HCT116 (cell line): ENCODE measurements around the gene CTSZ. TPM values are rescaled to one million over a fixed set of nuclear protein-coding genes. Genes with fewer than 3 reads are reported as not detected.

Experiments
- ATAC-seq: fragments of 200-7000 bp; cut with Tn5 transposase; 2 replicates; pipeline ENCODE4 v1.9.1; 2020; ENCODE audit warnings: mild to moderate bottlenecking, moderate library complexity
- BruUV-seq: library from RNA; stranded (reverse); fragments of 400-500 nt; replicated peaks from 2 replicates; lab custom pipeline; 2021; lab: Mats Ljungman, UMichigan
- CTCF ChIA-PET: fragments of 300-600 bp; sonication (Branson Sonifier 250); formaldehyde crosslinking; loops from one replicate; lab custom pipeline; 2021; ENCODE audit warnings: antibody characterized with exemption; lab: Charles Lee
- POLR2A ChIA-PET: fragments of 300-600, 350-600 bp; sonication (Branson Sonifier 250); formaldehyde crosslinking; loops from one replicate; lab custom pipeline; 2021; ENCODE audit warnings: antibody characterized with exemption; lab: Charles Lee
- RAD21 ChIA-PET, 2 experiments: fragments of 300-600 bp; sonication (Branson Sonifier 250); formaldehyde crosslinking; loops; one replicate each; lab custom pipeline; 2023; ENCODE audit warnings: low total read pairs in 2 of 2; ENCODE audit not compliant: uncharacterized antibody in 2 of 2, unreplicated experiment in 2 of 2, low non-redundant PET in 1 of 2; lab: Charles Lee
- DNase-seq: peaks from one replicate; pipeline ENCODE4 v3.0.0-alpha.2; 2010; ENCODE audit warnings: low read depth, low spot score
- H2AFZ ChIP-seq: fragments of 200-600 bp; shearing (Covaris generic), sonication (generic); 2 replicates; pipeline ENCODE4 v1.6.1; 2017; ENCODE audit warnings: low read depth, mixed run types, mixed read lengths, antibody characterized with exemption, low read length; ENCODE audit not compliant: poor library complexity, severe bottlenecking
- H3K27ac ChIP-seq: 2 replicates; pipeline ENCODE4 v1.5.1; 2012; ENCODE audit warnings: low read depth, low read length
- H3K27me3 ChIP-seq: fragments of 200-600 bp; sonication (generic); 2 replicates; pipeline ENCODE4 v1.6.1; 2016; ENCODE audit warnings: mixed run types, low read length, mixed read lengths; ENCODE audit not compliant: insufficient read depth
- H3K36me3 ChIP-seq, 2 experiments: fragments of 200-500 bp in 1 of 2; fragments of 200-600 bp in 1 of 2; sonication (Bioruptor generic) in 1 of 2; sonication (generic) in 1 of 2; 2 replicates each; pipeline versions ENCODE4 v1.5.1 to v1.6.1; 2014 to 2016; ENCODE audit warnings: low read length in 2 of 2, inconsistent platforms in 1 of 2, mixed read lengths in 1 of 2, mixed run types in 1 of 2; ENCODE audit not compliant: insufficient read depth in 2 of 2, control insufficient read depth in 1 of 2
- H3K4me1 ChIP-seq, 2 experiments: fragments of 200-600 bp in 1 of 2; sonication (generic) in 1 of 2; 2 replicates each; pipeline versions ENCODE4 v1.5.1 to v1.6.1; 2012 to 2017; ENCODE audit warnings: low read length in 2 of 2, inconsistent platforms in 1 of 2, mild to moderate bottlenecking in 1 of 2, mixed read lengths in 1 of 2, mixed run types in 1 of 2, moderate library complexity in 1 of 2; ENCODE audit not compliant: insufficient read depth in 2 of 2, control insufficient read depth in 1 of 2
- H3K4me2 ChIP-seq: fragments of 200-600 bp; sonication (generic); 2 replicates; pipeline ENCODE4 v1.6.1; 2017; ENCODE audit warnings: mixed run types, low read length, mixed read lengths
- H3K4me3 ChIP-seq, 2 experiments: fragments of 200-600 bp in 1 of 2; sonication (generic) in 1 of 2; replicated peaks in 1 of 2; 2 replicates each; pipeline ENCODE4 v1.5.1; 2011 to 2016; ENCODE audit warnings: low read length in 2 of 2, control low read depth in 1 of 2, low read depth in 1 of 2, mild to moderate bottlenecking in 1 of 2, mixed read lengths in 1 of 2, mixed run types in 1 of 2
- H3K79me2 ChIP-seq: fragments of 200-600 bp; sonication (generic); 2 replicates; pipeline ENCODE4 v1.6.1; 2017; ENCODE audit warnings: mild to moderate bottlenecking, mixed run types, low read length, moderate library complexity, mixed read lengths; ENCODE audit not compliant: insufficient read depth
- H3K9ac ChIP-seq: fragments of 200-600 bp; sonication (generic); 2 replicates; pipeline ENCODE4 v1.6.1; 2016; ENCODE audit warnings: low read length, mixed read lengths
- H3K9me2 ChIP-seq: fragments of 200-600 bp; sonication (generic), shearing (Covaris generic); 2 replicates; pipeline ENCODE4 v1.6.1; 2017; ENCODE audit warnings: mixed run types, mild to moderate bottlenecking, moderate library complexity; ENCODE audit not compliant: insufficient read depth
- H3K9me3 ChIP-seq, 2 experiments: fragments of 200-500 bp in 1 of 2; fragments of 200-600 bp in 1 of 2; sonication (Bioruptor generic) in 1 of 2; sonication (generic) in 1 of 2; 2 replicates each; pipeline ENCODE4 v1.6.1; 2014 to 2017; ENCODE audit warnings: low read length in 2 of 2, mixed read lengths in 2 of 2, inconsistent platforms in 1 of 2, low read depth in 1 of 2, mild to moderate bottlenecking in 1 of 2, mixed run types in 1 of 2, moderate library complexity in 1 of 2; ENCODE audit not compliant: control insufficient read depth in 1 of 2, insufficient read depth in 1 of 2
- H4K20me1 ChIP-seq: fragments of 200-600 bp; sonication (generic), shearing (Covaris generic); 2 replicates; pipeline ENCODE4 v1.6.1; 2017; ENCODE audit warnings: mixed run types, mild to moderate bottlenecking, moderate library complexity; ENCODE audit not compliant: insufficient read depth
- CEBPB ChIP-seq: IDR thresholded peaks from 2 replicates; pipeline ENCODE4 v1.6.1; 2012; ENCODE audit warnings: low read depth
- CTCF ChIP-seq, 3 experiments: fragments of 200-600 bp in 1 of 3; sonication (generic) in 1 of 3; IDR thresholded peaks in 2 of 3; conservative IDR thresholded peaks in 1 of 3; 2 replicates each; pipeline ENCODE4 v1.5.1; 2012 to 2017; ENCODE audit warnings: low read depth in 2 of 3, low read length in 2 of 3, antibody characterized with exemption in 1 of 3, borderline replicate concordance in 1 of 3, control low read depth in 1 of 3, mild to moderate bottlenecking in 1 of 3, mixed read lengths in 1 of 3, mixed run types in 1 of 3, moderate library complexity in 1 of 3; ENCODE audit not compliant: insufficient read depth in 1 of 3
- EGR1 ChIP-seq: IDR thresholded peaks from 2 replicates; pipeline ENCODE4 v1.6.1; 2012; ENCODE audit warnings: low read depth
- ELF1 ChIP-seq: IDR thresholded peaks from 2 replicates; pipeline ENCODE4 v1.6.1; 2012; ENCODE audit warnings: low read depth, borderline replicate concordance
- EZH2 ChIP-seq: fragments of 200-600 bp; sonication (generic); IDR thresholded peaks from 2 replicates; pipeline ENCODE4 v1.6.1; 2017; ENCODE audit warnings: antibody characterized with exemption, mixed run types
- EZH2phosphoT487 ChIP-seq: fragments of 200-600 bp; IDR thresholded peaks from 2 replicates; pipeline ENCODE4 v1.6.1; 2018; ENCODE audit warnings: antibody characterized with exemption, borderline replicate concordance
- JUND ChIP-seq: IDR thresholded peaks from 2 replicates; pipeline ENCODE4 v1.6.1; 2012
- POLR2A ChIP-seq: IDR thresholded peaks from 2 replicates; pipeline ENCODE4 v1.7.0; 2011; ENCODE audit warnings: borderline replicate concordance; ENCODE audit not compliant: insufficient read depth, insufficient read length; ENCODE audit errors: extremely low read depth
- POLR2AphosphoS5 ChIP-seq: IDR thresholded peaks from 2 replicates; pipeline ENCODE4 v1.6.1; 2011; ENCODE audit warnings: mild to moderate bottlenecking, low read depth, low read length, moderate library complexity
- SIN3A ChIP-seq: IDR thresholded peaks from 2 replicates; pipeline ENCODE4 v1.6.1; 2012; ENCODE audit warnings: low read depth
- SP1 ChIP-seq: IDR thresholded peaks from 2 replicates; pipeline ENCODE4 v1.6.1; 2012; ENCODE audit warnings: low read depth
- SRF ChIP-seq: IDR thresholded peaks from 2 replicates; pipeline ENCODE4 v1.6.1; 2012; ENCODE audit warnings: low read depth
- TCF7L2 ChIP-seq: IDR thresholded peaks from 2 replicates; pipeline ENCODE4 v1.7.0; 2011; ENCODE audit warnings: borderline replicate concordance, inconsistent platforms; ENCODE audit not compliant: insufficient read depth, insufficient read length; ENCODE audit errors: extremely low read depth
- ZBTB33 ChIP-seq: IDR thresholded peaks from 2 replicates; pipeline ENCODE4 v1.6.1; 2011; ENCODE audit warnings: mild to moderate bottlenecking, low read length, moderate library complexity; ENCODE audit not compliant: insufficient replicate concordance; ENCODE audit errors: extremely low read depth
- ZFX ChIP-seq: fragments of 450-650 bp; IDR thresholded peaks from 2 replicates; pipeline ENCODE4 v1.6.1; 2017
- ZNF274 ChIP-seq: fragments of 200-500 bp; sonication (Bioruptor generic); IDR thresholded peaks from 2 replicates; pipeline ENCODE4 v1.6.1; 2014; ENCODE audit warnings: mild to moderate bottlenecking, low read depth, low read length, inconsistent platforms
- intact Hi-C: fragments of 100-400 bp; cut with micrococcal nuclease; formaldehyde crosslinking; loops from 2 replicates; pipeline ENCODE4 v1.10.0; 2022
- total RNA-seq: library from RNA; stranded (reverse); gene quantifications from one replicate; pipeline ENCODE4 v1.2.1, GENCODE V29; 2021; ENCODE audit not compliant: unreplicated experiment

The CTSZ gene
- total RNA-seq, 1 experiment from 2014 or later: 100 TPM

GRCh38 chr20:59020938-59021551 is 14.0 kb upstream of the CTSZ start:
- no peak overlapping the region for H3K9ac ChIP-seq
- no peaks in the 10 kb centered on the region for H3K9me3 ChIP-seq
- ChIA-PET CTCF (no interaction called here), RAD21 (no interaction called here), POLR2A (no interaction called here)
- TF ChIP-seq SRF (no peak), CTCF (IDR thresholded peaks at IDR 0.05 in 2 of 3, conservative IDR thresholded peaks at IDR 0.05 in 1 of 3; ENCODE audit: borderline replicate concordance in 1 of 3, insufficient read depth in 1 of 3, low read depth in 2 of 3, low read length in 2 of 3) (no peak), TCF7L2 (no peak), POLR2AphosphoS5 (no peak), POLR2A (no peak), SIN3A (no peak), ZNF274 (no peak), CEBPB (no peak), SP1 (no peak), ZFX (no peak), EGR1 (no peak), EZH2 (no peak), ZBTB33 (no peak), ELF1 (no peak), EZH2phosphoT487 (no peak), JUND (no peak)
- ATAC-seq (no peak), DNase-seq (no peak)
- no peak overlapping the region for H3K27ac ChIP-seq
- no peak overlapping the region for H2AFZ ChIP-seq
- H4K20me1 ChIP-seq: peaks cover 6% of the 10 kb centered on the region; the same call in 1 of the 2 replicates
- no peak overlapping the region for H3K4me2 ChIP-seq
- peaks cover 10 to 35% of the 10 kb centered on the region in 2 experiments; a peak in 3 of 4 replicates for H3K36me3 ChIP-seq
- no peaks in the 10 kb centered on the region for H3K27me3 ChIP-seq
- H3K9me2 ChIP-seq: no peaks in the 10 kb centered on the region
- peaks cover 15% of the 10 kb centered on the region for H3K79me2 ChIP-seq
- BruUV-seq: no TSS peak
- peaks cover 0 to 5% of the 10 kb centered on the region in 2 experiments; a peak in 2 of 4 replicates for H3K4me1 ChIP-seq
- intact Hi-C loops: no loop called here
- H3K4me3 ChIP-seq: no peak overlapping the region
